SK-N-SH (cell line): Measurements from ENCODE around the gene RGS7.

Experiments
- EZH2phosphoT487 ChIP-seq: fragments of 200-600 bp; sonication (generic); IDR thresholded peaks from 2 replicates; pipeline ENCODE4 v1.6.1; 2017; ENCODE audit warnings: low read depth, mixed run types, mild to moderate bottlenecking, antibody characterized with exemption, moderate library complexity, borderline replicate concordance
- RCOR1 ChIP-seq: fragments of 150-350 bp; IDR thresholded peaks from 2 replicates; pipeline ENCODE4 v1.6.1; 2017; ENCODE audit warnings: antibody characterized with exemption, low read length
- REST ChIP-seq: IDR thresholded peaks from 2 replicates; pipeline ENCODE4 v1.6.1; 2012; ENCODE audit warnings: mild to moderate bottlenecking, low read depth, low read length, moderate library complexity
- YY1 ChIP-seq: IDR thresholded peaks from 2 replicates; pipeline ENCODE4 v1.4.0; 2012; ENCODE audit warnings: low read depth, mild to moderate bottlenecking

GRCh38 chr1:240947438-240948224 lies 409.4 kb downstream of the RGS7 start:
- TF ChIP-seq RCOR1 (no peak), YY1 (no peak), REST (no peak), EZH2phosphoT487 (no peak)
